HuH-7.5 (cell line): Measurements from ENCODE around the gene PLTP.
A peak's percentile ranks its signal among the peaks of the same experiment; 100 is the strongest.
"Not testable (repeated sequence)": the region's sequence is repeated elsewhere in the genome, so short reads cannot be mapped to it uniquely, and the experiment has no call there.

Experiments
- DNase-seq: peaks from one replicate; pipeline ENCODE4 v3.0.0; 2011; ENCODE audit warnings: low spot score

The PLTP gene

GRCh38 chr20:45911486-45912343, at the start of gene PLTP:
PLTP (minus strand) TSS chr20:45912155; CDS start chr20:45911452, 703 bp downstream.
- peak; percentile 36 for DNase-seq

GRCh38 chr20:45959956-45960630, 48.1 kb upstream of the PLTP start:
- no peak for DNase-seq

GRCh38 chr20:45959126-45959525, 47.2 kb upstream of the PLTP start:
- DNase-seq = no peak

GRCh38 chr20:45958593-45958992, 46.6 kb upstream of the PLTP start:
- no peak for DNase-seq

GRCh38 chr20:45957021-45957941, 45.3 kb upstream of the PLTP start:
- DNase-seq = no peak

- DNase-seq = not testable (repeated sequence)
Measured at GRCh38 chr20:45956326-45956725, 44.4 kb upstream of the PLTP start.

- DNase-seq = no peak
Measured at GRCh38 chr20:45953672-45954071, 41.7 kb upstream of the PLTP start.

- DNase-seq = no peak
Measured at GRCh38 chr20:45952861-45953260, 40.9 kb upstream of the PLTP start.

GRCh38 chr20:45951925-45952834, 40.2 kb upstream of the PLTP start:
- no peak for DNase-seq

- DNase-seq = no peak
Measured at GRCh38 chr20:45950330-45950646, 38.3 kb upstream of the PLTP start.

- DNase-seq = no peak
Measured at GRCh38 chr20:45949542-45950329, 37.8 kb upstream of the PLTP start.

GRCh38 chr20:45948742-45949541, 37.0 kb upstream of the PLTP start:
- DNase-seq = no peak

- no peak for DNase-seq
Measured at GRCh38 chr20:45948261-45948733, 36.3 kb upstream of the PLTP start.

GRCh38 chr20:45947110-45947866, 35.3 kb upstream of the PLTP start:
- no peak for DNase-seq

- DNase-seq = peak; percentile 42
Measured at GRCh38 chr20:45946149-45946970, 34.4 kb upstream of the PLTP start.

GRCh38 chr20:45945678-45946148, 33.8 kb upstream of the PLTP start:
- no peak for DNase-seq

- DNase-seq = no peak
Measured at GRCh38 chr20:45944965-45945677, 33.2 kb upstream of the PLTP start.
